OCI-LY7 (cell line): ENCODE data around the gene CEP290. TPM values are rescaled to one million over a fixed set of nuclear protein-coding genes. Genes with fewer than 3 reads are reported as not detected.

Experiments used
- BruUV-seq: library from RNA; stranded (reverse); fragments of 400-500 nt; replicated peaks from 2 replicates; lab custom pipeline; 2021; lab: Mats Ljungman, UMichigan
- CTCF ChIA-PET: fragments of 300-600 bp; sonication (Branson Sonifier 250); formaldehyde crosslinking; loops from one replicate; lab custom pipeline; 2022; ENCODE audit warnings: antibody characterized with exemption; ENCODE audit not compliant: unreplicated experiment; lab: Charles Lee
- POLR2A ChIA-PET: fragments of 300-600 bp; sonication (Branson Sonifier 250); formaldehyde crosslinking; loops from one replicate; lab custom pipeline; 2022; ENCODE audit warnings: antibody characterized with exemption; lab: Charles Lee
- DNase-seq: peaks from one replicate; pipeline ENCODE4 v3.0.0-alpha.2; 2015; ENCODE audit warnings: low spot score
- H2AFZ ChIP-seq: fragments of 200-600 bp; sonication (generic), shearing (Covaris generic); 2 replicates; pipeline ENCODE4 v1.6.1; 2014; ENCODE audit warnings: mild to moderate bottlenecking, antibody characterized with exemption, low read length, moderate library complexity
- H3K27ac ChIP-seq: fragments of 200-600 bp; sonication (generic); 2 replicates; pipeline ENCODE4 v1.5.1; 2014; ENCODE audit warnings: mixed run types, low read depth, mild to moderate bottlenecking, moderate library complexity, low read length, inconsistent platforms; ENCODE audit not compliant: poor library complexity, severe bottlenecking
- H3K36me3 ChIP-seq: fragments of 200-600 bp; sonication (generic); 2 replicates; pipeline ENCODE4 v1.6.1; 2014; ENCODE audit warnings: mild to moderate bottlenecking, antibody characterized with exemption, low read length, moderate library complexity, mixed read lengths; ENCODE audit not compliant: insufficient read depth
- H3K4me1 ChIP-seq: fragments of 200-600 bp; sonication (generic); 2 replicates; pipeline ENCODE4 v1.5.1; 2014; ENCODE audit warnings: mild to moderate bottlenecking, low read length; ENCODE audit not compliant: insufficient read depth, poor library complexity, severe bottlenecking
- H3K4me2 ChIP-seq: fragments of 200-600 bp; sonication (generic); 2 replicates; pipeline ENCODE4 v1.6.1; 2014; ENCODE audit warnings: mild to moderate bottlenecking, low read length
- H3K4me3 ChIP-seq: fragments of 200-600 bp; sonication (generic); 2 replicates; pipeline ENCODE4 v1.5.1; 2014; ENCODE audit warnings: mild to moderate bottlenecking, low read depth, low read length; ENCODE audit not compliant: poor library complexity, severe bottlenecking
- H3K79me2 ChIP-seq: fragments of 200-600 bp; sonication (generic); 2 replicates; pipeline ENCODE4 v1.6.1; 2016; ENCODE audit warnings: low read depth, mild to moderate bottlenecking, low read length, moderate library complexity, mixed read lengths; ENCODE audit not compliant: insufficient read depth
- H3K9me2 ChIP-seq: fragments of 200-600 bp; sonication (generic); 2 replicates; pipeline ENCODE4 v1.6.1; 2016; ENCODE audit warnings: mild to moderate bottlenecking, low read length, mixed read lengths; ENCODE audit not compliant: insufficient read depth
- H3K9me3 ChIP-seq: fragments of 200-600 bp; sonication (generic); 2 replicates; pipeline ENCODE4 v1.6.1; 2014; ENCODE audit warnings: mild to moderate bottlenecking, mixed run types, low read length, mixed read lengths
- H4K20me1 ChIP-seq: fragments of 200-600 bp; sonication (generic); 2 replicates; pipeline ENCODE4 v1.6.1; 2014; ENCODE audit warnings: mild to moderate bottlenecking, antibody characterized with exemption, low read length, moderate library complexity, mixed read lengths; ENCODE audit not compliant: insufficient read depth
- CTCF ChIP-seq: fragments of 200-600 bp; sonication (generic); conservative IDR thresholded peaks from 2 replicates; pipeline ENCODE4 v1.5.1; 2014; ENCODE audit warnings: mild to moderate bottlenecking, antibody characterized with exemption, low read length, moderate library complexity, mixed read lengths
- EZH2phosphoT487 ChIP-seq: fragments of 200-600 bp; sonication (generic); IDR thresholded peaks from 2 replicates; pipeline ENCODE4 v1.6.1; 2018; ENCODE audit warnings: low read depth, borderline replicate concordance, mild to moderate bottlenecking, mixed run types, antibody characterized with exemption, low read length, moderate library complexity, mixed read lengths
- intact Hi-C: fragments of 100-400 bp; cut with micrococcal nuclease; formaldehyde crosslinking; loops from one replicate; pipeline ENCODE4 v1.10.0; 2022; ENCODE audit not compliant: unreplicated experiment
- total RNA-seq, 2 experiments: library from RNA; depleted of rRNA in 1 of 2; stranded (reverse); fragments of >200 nt in 1 of 2; shearing (Covaris generic) in 1 of 2; gene quantifications; 2 replicates each; pipeline ENCODE4 v1.2.3, GENCODE V29; 2014 to 2022

CEP290 gene
- total RNA-seq, 2 experiments from 2014 or later = 12.6 to 22.4 TPM

- intact Hi-C loops = no loop called here
- Histone ChIP-seq H3K4me3 (no peak overlapping the region), H3K4me1 (peaks cover 6% of the 10 kb centered on the region), H3K79me2 (no peaks in the 10 kb centered on the region), H2AFZ (no peak overlapping the region), H3K9me2 (no peaks in the 10 kb centered on the region), H3K27ac (no peak overlapping the region), H3K9me3 (no peaks in the 10 kb centered on the region), H3K36me3 (peaks cover 45% of the 10 kb centered on the region), H4K20me1 (no peaks in the 10 kb centered on the region), H3K4me2 (no peak overlapping the region)
- no peak for TF ChIP-seq CTCF
- TF ChIP-seq EZH2phosphoT487 = no peak
- no TSS peak for BruUV-seq
- no peak for DNase-seq
- CTCF ChIA-PET = no interaction called here
- POLR2A ChIA-PET = interaction anchor here (0.6 to 1.5 kb wide), 5 partner anchors 9 to 1402 kb away, joined by 3 to 5 read pairs (median 3); no protein-coding TSS in a partner anchor
These were observed 74.6 kb downstream of the CEP290 start for GRCh38 chr12:88067301-88067700.

- TF ChIP-seq CTCF = no peak
- TF ChIP-seq EZH2phosphoT487 = no peak
- intact Hi-C loops = no loop called here
- Histone ChIP-seq H3K4me1 (peaks cover 6% of the 10 kb centered on the region), H3K4me3 (no peak overlapping the region), H3K9me2 (no peaks in the 10 kb centered on the region), H3K9me3 (no peaks in the 10 kb centered on the region), H3K79me2 (no peaks in the 10 kb centered on the region), H3K4me2 (no peak overlapping the region), H3K27ac (no peak overlapping the region), H3K36me3 (peaks cover 49% of the 10 kb centered on the region), H2AFZ (no peak overlapping the region), H4K20me1 (no peaks in the 10 kb centered on the region)
- POLR2A ChIA-PET = interaction anchor here (0.7 kb wide), 5 partner anchors 12 to 1194 kb away, joined by 3 to 5 read pairs (median 4); no protein-coding TSS in a partner anchor
- no TSS peak for BruUV-seq
- DNase-seq = no peak
- CTCF ChIA-PET = no interaction called here
These were observed 78.5 kb downstream of the CEP290 start for GRCh38 chr12:88063375-88063774.

GRCh38 chr12:88062474-88062873 is 79.4 kb downstream of the CEP290 start:
- ChIA-PET CTCF (interaction anchor here (0.5 kb wide), 1 partner anchor 29 kb away, joined by 3 read pairs; no protein-coding TSS in a partner anchor), POLR2A (no interaction called here)
- H2AFZ ChIP-seq = no peak overlapping the region
- H3K9me2 ChIP-seq = no peaks in the 10 kb centered on the region
- H3K4me2 ChIP-seq = no peak overlapping the region
- no peaks in the 10 kb centered on the region for H4K20me1 ChIP-seq
- intact Hi-C loops = no loop called here
- no TSS peak for BruUV-seq
- H3K36me3 ChIP-seq = peaks cover 53% of the 10 kb centered on the region
- H3K4me3 ChIP-seq = no peak overlapping the region
- no peak overlapping the region for H3K27ac ChIP-seq
- peaks cover 6% of the 10 kb centered on the region for H3K4me1 ChIP-seq
- TF ChIP-seq CTCF = no peak
- TF ChIP-seq EZH2phosphoT487 = no peak
- H3K79me2 ChIP-seq = no peaks in the 10 kb centered on the region
- no peaks in the 10 kb centered on the region for H3K9me3 ChIP-seq
- no peak for DNase-seq
